Natural killer cell (primary cell): ENCODE results near the gene DLGAP4. TPM values are rescaled to one million over a fixed set of nuclear protein-coding genes. Genes with fewer than 3 reads are reported as not detected.

ENCODE experiments used
- ATAC-seq, 3 donors: fragments of 150-1000 bp in 2 of 3; fragments of 200-7000 bp in 1 of 3; cut with Tn5 transposase; 1 replicate in 1 of 3; 2 replicates in 2 of 3; pipeline ENCODE4 v1.10.0; 2021; ENCODE audit warnings: mild to moderate bottlenecking in 2 of 3, moderate library complexity in 2 of 3
- DNase-seq, 2 donors: peaks; one replicate each; pipeline versions ENCODE4 v3.0.0 to v3.0.0-alpha.2; 2013 to 2021; ENCODE audit warnings: mixed read lengths in 1 of 2
- H3K27ac ChIP-seq: one replicate; pipeline ENCODE4 v1.5.1; 2013; ENCODE audit warnings: mild to moderate bottlenecking, low read length
- H3K27me3 ChIP-seq: one replicate; pipeline ENCODE4 v1.6.1; 2013; ENCODE audit warnings: low read length; ENCODE audit not compliant: control insufficient read depth, insufficient read depth
- H3K36me3 ChIP-seq: one replicate; pipeline ENCODE4 v1.6.1; 2013; ENCODE audit warnings: low read length; ENCODE audit not compliant: control insufficient read depth, insufficient read depth
- H3K4me1 ChIP-seq: one replicate; pipeline ENCODE4 v1.6.1; 2013; ENCODE audit warnings: low read length; ENCODE audit not compliant: control insufficient read depth, insufficient read depth
- H3K4me3 ChIP-seq: one replicate; pipeline ENCODE4 v1.5.1; 2013; ENCODE audit warnings: low read length
- H3K9me3 ChIP-seq: one replicate; pipeline ENCODE4 v1.6.1; 2013; ENCODE audit warnings: low read length; ENCODE audit not compliant: control insufficient read depth, insufficient read depth
- H3K27ac Mint-ChIP-seq, 2 donors: one replicate each; pipeline ENCODE4 v1.8.0; 2022; ENCODE audit warnings: mild to moderate bottlenecking in 2 of 2, mixed read lengths in 2 of 2, moderate library complexity in 1 of 2
- H3K27me3 Mint-ChIP-seq, 2 donors: one replicate each; pipeline ENCODE4 v1.8.0; 2022; ENCODE audit warnings: low read depth in 2 of 2, mixed read lengths in 2 of 2
- H3K36me3 Mint-ChIP-seq: one replicate; pipeline ENCODE4 v1.8.0; 2022; ENCODE audit warnings: mixed read lengths
- H3K4me1 Mint-ChIP-seq, 2 donors: one replicate each; pipeline ENCODE4 v1.8.0; 2022; ENCODE audit warnings: mixed read lengths in 2 of 2
- H3K4me3 Mint-ChIP-seq: one replicate; pipeline ENCODE4 v1.8.0; 2022; ENCODE audit warnings: mild to moderate bottlenecking, moderate library complexity, mixed read lengths
- H3K9me3 Mint-ChIP-seq, 2 donors: one replicate each; pipeline ENCODE4 v1.8.0; 2022; ENCODE audit warnings: mixed read lengths in 2 of 2
- WGBS: methylation state at CpG from one replicate; pipeline ENCODE4 v1.1.7; 2013; ENCODE audit warnings: missing lambda C conversion rate; ENCODE audit not compliant: insufficient coverage; 5-methylcytosine and 5-hydroxymethylcytosine counted together
- intact Hi-C: fragments of 100-400 bp; cut with micrococcal nuclease; formaldehyde crosslinking; loops from one replicate; pipeline ENCODE4 v1.14.2; 2022
- total RNA-seq, 4 donors: library from RNA; stranded (reverse); fragments of 120-200 nt in 1 of 4; gene quantifications; one replicate each; pipeline versions ENCODE4 v1.2.3 to v1.2.4, GENCODE V29; 2013 to 2022
- TF ChIP-seq, protein P1 (sequence below): fragments of 200-600 bp; IDR thresholded peaks from one replicate; pipeline ENCODE4 v1.8.0; 2022; ENCODE audit warnings: antibody characterized with exemption

The DLGAP4 gene
- total RNA-seq, 3 donors from 2014 or later (not counting 1 experiment from before 2014, with no cell fraction given) = 47.9 to 51.6 (median 51.2) TPM

DNA sequence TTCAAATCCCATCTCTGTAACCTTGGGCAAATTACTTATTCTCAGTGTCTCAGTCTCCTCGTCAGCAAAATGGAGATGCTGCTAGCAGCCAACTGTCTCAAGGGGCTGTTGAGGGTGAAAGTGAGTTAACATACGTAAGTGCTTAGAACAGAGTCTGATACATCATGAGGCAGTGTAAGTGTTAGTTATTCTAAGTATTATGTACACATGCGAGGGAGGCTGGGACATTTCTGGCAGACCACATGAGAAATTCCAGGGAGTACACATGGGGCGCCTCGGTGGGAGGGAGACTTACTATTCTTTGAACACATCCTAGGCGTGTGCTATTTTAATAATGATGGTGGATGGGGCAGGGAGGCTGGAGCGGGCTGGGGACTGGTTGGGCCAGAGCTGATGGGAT lies 99.1 kb downstream of the DLGAP4 start:
- WGBS = 87% methylated on average over 7 of the region's 7 CpGs
- no peak for ATAC-seq
- Histone ChIP-seq H3K4me3 (no peak overlapping the region), H3K36me3 (no peaks in the 10 kb centered on the region), H3K4me1 (no peaks in the 10 kb centered on the region), H3K27ac (no peak overlapping the region), H3K27me3 (no peaks in the 10 kb centered on the region), H3K9me3 (no peaks in the 10 kb centered on the region)
- H3K36me3 Mint-ChIP-seq = no peaks in the 10 kb centered on the region
- intact Hi-C loops = no loop called here
- H3K27me3 Mint-ChIP-seq = peaks cover 28 to 45% of the 10 kb centered on the region in 2 donors
- DNase-seq = no peak
- peaks cover 0 to 8% of the 10 kb centered on the region in 2 donors for H3K4me1 Mint-ChIP-seq
- H3K4me3 Mint-ChIP-seq = no peak overlapping the region
- TF ChIP-seq, protein P1, sequence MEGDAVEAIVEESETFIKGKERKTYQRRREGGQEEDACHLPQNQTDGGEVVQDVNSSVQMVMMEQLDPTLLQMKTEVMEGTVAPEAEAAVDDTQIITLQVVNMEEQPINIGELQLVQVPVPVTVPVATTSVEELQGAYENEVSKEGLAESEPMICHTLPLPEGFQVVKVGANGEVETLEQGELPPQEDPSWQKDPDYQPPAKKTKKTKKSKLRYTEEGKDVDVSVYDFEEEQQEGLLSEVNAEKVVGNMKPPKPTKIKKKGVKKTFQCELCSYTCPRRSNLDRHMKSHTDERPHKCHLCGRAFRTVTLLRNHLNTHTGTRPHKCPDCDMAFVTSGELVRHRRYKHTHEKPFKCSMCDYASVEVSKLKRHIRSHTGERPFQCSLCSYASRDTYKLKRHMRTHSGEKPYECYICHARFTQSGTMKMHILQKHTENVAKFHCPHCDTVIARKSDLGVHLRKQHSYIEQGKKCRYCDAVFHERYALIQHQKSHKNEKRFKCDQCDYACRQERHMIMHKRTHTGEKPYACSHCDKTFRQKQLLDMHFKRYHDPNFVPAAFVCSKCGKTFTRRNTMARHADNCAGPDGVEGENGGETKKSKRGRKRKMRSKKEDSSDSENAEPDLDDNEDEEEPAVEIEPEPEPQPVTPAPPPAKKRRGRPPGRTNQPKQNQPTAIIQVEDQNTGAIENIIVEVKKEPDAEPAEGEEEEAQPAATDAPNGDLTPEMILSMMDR = no peak
- H3K9me3 Mint-ChIP-seq = no peaks in the 10 kb centered on the region
- no peak overlapping the region for H3K27ac Mint-ChIP-seq

DNA sequence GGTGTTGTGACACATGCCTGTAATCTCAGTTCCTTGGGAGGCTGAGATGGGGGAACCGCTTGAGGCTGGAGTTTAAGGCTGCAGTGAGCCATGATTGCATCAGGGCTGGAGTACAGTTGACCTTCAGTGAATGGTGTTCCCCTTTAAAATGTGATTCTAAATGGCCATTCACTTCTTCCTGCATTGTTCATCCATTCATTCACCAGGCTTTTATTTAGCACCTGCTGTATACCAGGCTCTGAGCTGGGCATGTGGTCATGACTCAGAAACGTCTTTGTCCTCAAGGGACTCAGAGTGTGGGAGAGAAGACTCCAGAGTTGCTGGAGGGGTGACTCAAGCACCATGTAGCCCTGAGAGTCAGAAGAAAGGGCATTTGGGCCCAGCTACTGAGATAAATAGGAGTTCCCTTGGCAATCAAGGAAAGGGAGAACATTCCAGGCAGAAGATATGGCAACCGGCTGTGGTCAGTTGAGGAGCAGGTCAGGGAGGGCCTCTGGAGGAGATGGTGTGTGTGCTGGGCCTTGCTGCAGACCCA lies 101.1 kb downstream of the DLGAP4 start:
- ATAC-seq (no peak), DNase-seq (no peak)
- H3K36me3 ChIP-seq = no peaks in the 10 kb centered on the region
- intact Hi-C loops = no loop called here
- Mint-ChIP-seq H3K4me1 (peaks cover 0 to 8% of the 10 kb centered on the region in 2 donors), H3K4me3 (no peak overlapping the region), H3K9me3 (no peaks in the 10 kb centered on the region), H3K27me3 (peaks cover 19 to 33% of the 10 kb centered on the region in 2 donors), H3K27ac (no peak overlapping the region), H3K36me3 (no peaks in the 10 kb centered on the region)
- TF ChIP-seq, protein P1 = no peak
- H3K4me3 ChIP-seq = no peak overlapping the region
- 85% methylated on average over 3 of the region's 3 CpGs for WGBS
- H3K27me3 ChIP-seq = no peaks in the 10 kb centered on the region
- H3K9me3 ChIP-seq = no peaks in the 10 kb centered on the region
- no peaks in the 10 kb centered on the region for H3K4me1 ChIP-seq
- H3K27ac ChIP-seq = no peak overlapping the region

DNA sequence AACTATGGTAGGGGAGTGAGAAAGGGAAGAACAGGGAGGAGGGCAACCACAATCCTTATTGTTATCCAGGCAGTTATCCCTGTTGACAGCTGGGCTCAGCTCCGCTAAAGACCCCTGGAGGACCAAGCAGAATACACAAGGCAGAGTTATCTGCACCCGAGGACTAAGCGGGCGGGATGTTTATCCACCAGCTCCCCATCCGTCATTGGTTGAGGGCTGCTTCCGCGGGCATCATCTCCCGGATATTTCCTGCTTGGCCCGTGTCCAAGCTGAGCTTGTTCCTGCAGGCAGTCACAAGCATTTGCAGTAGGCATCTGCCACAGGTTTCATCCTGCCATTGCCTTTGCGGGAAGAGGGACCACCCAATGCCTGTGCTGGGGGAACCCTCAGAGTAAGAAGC lies 102.1 kb downstream of the DLGAP4 start:
- H3K36me3 Mint-ChIP-seq = no peaks in the 10 kb centered on the region

More for the DNA sequence above, 102.1 kb downstream of the DLGAP4 start:
- TF ChIP-seq, protein P1 = no peak
- no peak overlapping the region for H3K27ac ChIP-seq
- Mint-ChIP-seq H3K4me1 (peaks cover 0 to 8% of the 10 kb centered on the region in 2 donors), H3K27me3 (peaks cover 15 to 24% of the 10 kb centered on the region in 2 donors), H3K4me3 (no peak overlapping the region), H3K27ac (no peak overlapping the region), H3K9me3 (no peaks in the 10 kb centered on the region)
- intact Hi-C loops = no loop called here
- DNase-seq = no peak
- 46% methylated on average over 10 of the region's 10 CpGs for WGBS
- H3K4me3 ChIP-seq = no peak overlapping the region
- H3K4me1 ChIP-seq = no peaks in the 10 kb centered on the region
- H3K9me3 ChIP-seq = no peaks in the 10 kb centered on the region
- H3K36me3 ChIP-seq = no peaks in the 10 kb centered on the region
- H3K27me3 ChIP-seq = no peaks in the 10 kb centered on the region
- no peak for ATAC-seq
